Measurements from ENCODE around the gene VWF.

- TF ChIP-seq CTCF (IDR thresholded peaks at IDR 0.05) (no peak), POLR2A (IDR thresholded peaks at IDR 0.05) (no peak)
Measured at GRCh38 chr12:6104027-6104426, 20.4 kb downstream of the VWF start.

All from heart left ventricle (tissue), 13 donors.